ENCODE measurements around the gene ACP1. TPM values are rescaled to one million over a fixed set of nuclear protein-coding genes. Genes with fewer than 3 reads are reported as not detected.

ACP1 gene
- total and polyA plus RNA-seq, 10 of the 15 experiments (the other 5 are each of a cell fraction or from before 2014, with no cell fraction given), result 120 to 468 (median 175) TPM

- Histone ChIP-seq H3K4me2 (ENCODE audit: control insufficient read depth, insufficient read depth) (no peak overlapping the region), H3K36me3 (ENCODE audit: control insufficient read depth in 2 of 2, insufficient read depth in 2 of 2, low read length in 1 of 2) (no peaks in the 10 kb centered on the region), H3K79me2 (ENCODE audit: control insufficient read depth, insufficient read depth, low read length) (peaks cover 2% of the 10 kb centered on the region), H2AFZ (ENCODE audit: control insufficient read depth, low read depth, low read length) (no peak overlapping the region), H3K9me3 (replicated peaks; ENCODE audit: control insufficient read depth, insufficient read depth, low read length) (peaks cover 6% of the 10 kb centered on the region; the same call in 1 of the 3 replicates), H4K20me1 (ENCODE audit: control insufficient read depth, insufficient read depth) (no peaks in the 10 kb centered on the region), H3K27ac (ENCODE audit: control insufficient read depth, insufficient read depth) (no peak overlapping the region), H3K4me3 (no peak overlapping the region), H3K4me1 (ENCODE audit: control insufficient read depth, insufficient read depth, low read length) (no peaks in the 10 kb centered on the region; the same call in 1 of the 2 replicates), H3K27me3 (replicated peaks in 1 of 2; ENCODE audit: control insufficient read depth in 2 of 2, insufficient read depth in 2 of 2, low read length in 1 of 2) (no peaks in the 10 kb centered on the region), H3K9ac (ENCODE audit: control insufficient read depth, insufficient read depth, low read length) (no peak overlapping the region)
- ATAC-seq, result no peak
- TF ChIP-seq GABPA (IDR thresholded peaks at IDR 0.05; ENCODE audit: low read depth) (no peak), POLR2AphosphoS5 (IDR thresholded peaks at IDR 0.05; ENCODE audit: low read length) (no peak), RAD51 (IDR thresholded peaks at IDR 0.05) (no peak), ZBED1 (IDR thresholded peaks at IDR 0.05; ENCODE audit: borderline replicate concordance) (no peak), MTA2 (IDR thresholded peaks at IDR 0.05; ENCODE audit: low read depth) (no peak), SMAD5 (IDR thresholded peaks at IDR 0.05; ENCODE audit: low read depth) (no peak), RCOR1 (conservative IDR thresholded peaks at IDR 0.05; ENCODE audit: low read depth, low read length) (no peak), RBBP5 (conservative IDR thresholded peaks at IDR 0.05) (no peak), NR2C1 (IDR thresholded peaks at IDR 0.05) (no peak), CHD4 (IDR thresholded peaks at IDR 0.05) (no peak), EP300 (IDR thresholded peaks at IDR 0.05; ENCODE audit: borderline replicate concordance in 1 of 2, control insufficient read depth in 1 of 2, low read depth in 2 of 2, low read length in 2 of 2) (no peak), BCL11A (IDR thresholded peaks at IDR 0.05; ENCODE audit: low read depth, low read length) (no peak), EZH2 (IDR thresholded peaks at IDR 0.05; ENCODE audit: borderline replicate concordance, control insufficient read depth, low read depth, low read length) (no peak), BHLHE40 (IDR thresholded peaks at IDR 0.05; ENCODE audit: borderline replicate concordance in 1 of 2, low read depth in 2 of 2, low read length in 1 of 2) (no peak)
- TF ChIP-seq, protein P1, sequence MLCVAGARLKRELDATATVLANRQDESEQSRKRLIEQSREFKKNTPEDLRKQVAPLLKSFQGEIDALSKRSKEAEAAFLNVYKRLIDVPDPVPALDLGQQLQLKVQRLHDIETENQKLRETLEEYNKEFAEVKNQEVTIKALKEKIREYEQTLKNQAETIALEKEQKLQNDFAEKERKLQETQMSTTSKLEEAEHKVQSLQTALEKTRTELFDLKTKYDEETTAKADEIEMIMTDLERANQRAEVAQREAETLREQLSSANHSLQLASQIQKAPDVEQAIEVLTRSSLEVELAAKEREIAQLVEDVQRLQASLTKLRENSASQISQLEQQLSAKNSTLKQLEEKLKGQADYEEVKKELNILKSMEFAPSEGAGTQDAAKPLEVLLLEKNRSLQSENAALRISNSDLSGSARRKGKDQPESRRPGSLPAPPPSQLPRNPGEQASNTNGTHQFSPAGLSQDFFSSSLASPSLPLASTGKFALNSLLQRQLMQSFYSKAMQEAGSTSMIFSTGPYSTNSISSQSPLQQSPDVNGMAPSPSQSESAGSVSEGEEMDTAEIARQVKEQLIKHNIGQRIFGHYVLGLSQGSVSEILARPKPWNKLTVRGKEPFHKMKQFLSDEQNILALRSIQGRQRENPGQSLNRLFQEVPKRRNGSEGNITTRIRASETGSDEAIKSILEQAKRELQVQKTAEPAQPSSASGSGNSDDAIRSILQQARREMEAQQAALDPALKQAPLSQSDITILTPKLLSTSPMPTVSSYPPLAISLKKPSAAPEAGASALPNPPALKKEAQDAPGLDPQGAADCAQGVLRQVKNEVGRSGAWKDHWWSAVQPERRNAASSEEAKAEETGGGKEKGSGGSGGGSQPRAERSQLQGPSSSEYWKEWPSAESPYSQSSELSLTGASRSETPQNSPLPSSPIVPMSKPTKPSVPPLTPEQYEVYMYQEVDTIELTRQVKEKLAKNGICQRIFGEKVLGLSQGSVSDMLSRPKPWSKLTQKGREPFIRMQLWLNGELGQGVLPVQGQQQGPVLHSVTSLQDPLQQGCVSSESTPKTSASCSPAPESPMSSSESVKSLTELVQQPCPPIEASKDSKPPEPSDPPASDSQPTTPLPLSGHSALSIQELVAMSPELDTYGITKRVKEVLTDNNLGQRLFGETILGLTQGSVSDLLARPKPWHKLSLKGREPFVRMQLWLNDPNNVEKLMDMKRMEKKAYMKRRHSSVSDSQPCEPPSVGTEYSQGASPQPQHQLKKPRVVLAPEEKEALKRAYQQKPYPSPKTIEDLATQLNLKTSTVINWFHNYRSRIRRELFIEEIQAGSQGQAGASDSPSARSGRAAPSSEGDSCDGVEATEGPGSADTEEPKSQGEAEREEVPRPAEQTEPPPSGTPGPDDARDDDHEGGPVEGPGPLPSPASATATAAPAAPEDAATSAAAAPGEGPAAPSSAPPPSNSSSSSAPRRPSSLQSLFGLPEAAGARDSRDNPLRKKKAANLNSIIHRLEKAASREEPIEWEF (IDR thresholded peaks at IDR 0.05; ENCODE audit: insufficient replicate concordance, low read depth, low read length), result no peak
- no peak for DNase-seq (ENCODE audit: low read depth, low spot score)
- ChIA-PET SMC1A (ENCODE audit: uncharacterized antibody, unreplicated experiment) (no interaction called here), RAD21 (ENCODE audit: unreplicated experiment) (no interaction called here), POLR2A (no interaction called here), CTCF (interaction anchor here (1.0 to 2.7 kb wide), 2 partner anchors 12 to 15 kb away, joined by 4 to 22 read pairs; no protein-coding TSS in a partner anchor)
- WGBS (ENCODE audit: insufficient coverage, insufficient replicate concordance, low lambda C conversion rate, missing lambda C conversion rate), result 97% methylated on average over 2 of the region's 2 CpGs
- no peak for FAIRE-seq
- BruUV-seq (replicated peaks), result no TSS peak
- in situ Hi-C loops (cut with MboI) (no loop called here), intact Hi-C loops (cut with micrococcal nuclease; ENCODE audit: unreplicated experiment) (no loop called here)
Measured at GRCh38 chr2:259789-260331, 4.9 kb upstream of the ACP1 start.
